ENCODE data around the gene DIPK1C. TPM values are rescaled to one million over a fixed set of nuclear protein-coding genes. Genes with fewer than 3 reads are reported as not detected.

The DIPK1C gene
- total RNA-seq, 1 donor from 2014 or later = not detected

DNA sequence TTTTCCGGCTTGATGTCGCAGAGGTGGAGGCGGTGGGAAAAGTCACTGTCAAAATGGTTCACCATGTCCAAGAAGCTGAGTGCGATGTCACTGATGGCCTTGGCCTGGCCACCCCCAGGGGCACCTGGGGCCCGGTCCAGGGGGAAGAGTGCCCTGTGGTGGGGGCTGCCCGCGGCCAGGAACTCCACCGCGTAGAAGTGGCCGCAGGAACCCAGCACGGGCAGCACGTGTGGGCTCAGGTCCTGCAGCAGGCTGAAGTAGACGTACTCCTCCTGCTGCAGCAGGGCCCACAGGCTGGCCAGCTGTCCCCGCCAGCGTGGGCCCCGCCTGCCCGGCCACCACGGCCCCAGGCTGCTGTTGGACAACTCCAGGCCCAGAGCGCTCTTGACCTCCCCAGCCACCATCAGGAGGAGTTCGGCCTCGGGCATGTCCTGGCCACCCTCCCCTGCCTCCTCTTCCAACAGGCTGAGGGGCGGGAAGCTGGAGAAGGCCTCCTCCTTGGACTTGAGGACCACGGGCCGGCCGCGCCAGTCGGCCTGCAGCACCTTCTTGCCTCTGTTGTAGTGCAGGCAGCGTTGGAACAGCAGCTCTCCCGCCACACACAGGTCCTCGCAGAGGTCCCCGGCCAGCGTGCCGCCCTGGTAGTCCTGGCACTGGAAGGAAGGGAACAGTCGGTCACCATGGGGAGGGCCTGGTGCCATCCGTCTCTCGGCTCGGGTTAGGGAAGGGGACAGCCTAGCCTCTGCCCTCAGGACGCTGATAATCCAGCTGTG is 10.3 kb downstream of the DIPK1C start:
- H3K4me3 ChIP-seq (ENCODE audit: low read depth, low read length) = no peak overlapping the region
- TF ChIP-seq, protein P1, sequence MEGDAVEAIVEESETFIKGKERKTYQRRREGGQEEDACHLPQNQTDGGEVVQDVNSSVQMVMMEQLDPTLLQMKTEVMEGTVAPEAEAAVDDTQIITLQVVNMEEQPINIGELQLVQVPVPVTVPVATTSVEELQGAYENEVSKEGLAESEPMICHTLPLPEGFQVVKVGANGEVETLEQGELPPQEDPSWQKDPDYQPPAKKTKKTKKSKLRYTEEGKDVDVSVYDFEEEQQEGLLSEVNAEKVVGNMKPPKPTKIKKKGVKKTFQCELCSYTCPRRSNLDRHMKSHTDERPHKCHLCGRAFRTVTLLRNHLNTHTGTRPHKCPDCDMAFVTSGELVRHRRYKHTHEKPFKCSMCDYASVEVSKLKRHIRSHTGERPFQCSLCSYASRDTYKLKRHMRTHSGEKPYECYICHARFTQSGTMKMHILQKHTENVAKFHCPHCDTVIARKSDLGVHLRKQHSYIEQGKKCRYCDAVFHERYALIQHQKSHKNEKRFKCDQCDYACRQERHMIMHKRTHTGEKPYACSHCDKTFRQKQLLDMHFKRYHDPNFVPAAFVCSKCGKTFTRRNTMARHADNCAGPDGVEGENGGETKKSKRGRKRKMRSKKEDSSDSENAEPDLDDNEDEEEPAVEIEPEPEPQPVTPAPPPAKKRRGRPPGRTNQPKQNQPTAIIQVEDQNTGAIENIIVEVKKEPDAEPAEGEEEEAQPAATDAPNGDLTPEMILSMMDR (conservative IDR thresholded peaks at IDR 0.05; ENCODE audit: low read depth, low read length) = no peak
- no peak for DNase-seq (ENCODE audit: low read depth)

DNA sequence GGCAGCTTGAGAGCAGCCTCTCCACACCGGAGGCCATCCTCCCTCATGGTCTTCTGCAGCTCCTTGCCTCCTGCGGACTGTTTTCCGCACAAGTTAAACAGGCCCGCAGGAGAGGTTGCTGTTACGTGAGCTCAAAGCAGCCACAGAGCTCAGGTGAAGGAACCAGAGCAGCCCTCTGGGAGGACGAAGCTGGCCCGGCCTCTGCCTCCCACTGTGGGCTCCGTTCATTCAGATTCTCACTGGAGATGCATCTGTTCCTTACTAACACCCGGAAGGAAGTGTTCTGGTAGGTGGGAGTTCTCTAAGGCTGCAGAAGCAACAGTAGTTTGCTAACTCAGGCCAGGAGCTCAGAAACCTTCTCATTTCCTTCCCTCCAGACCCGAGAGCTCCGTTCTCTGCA is 10.9 kb downstream of the DIPK1C start:
- no peak for DNase-seq (ENCODE audit: low read depth)
- no peak overlapping the region for H3K4me3 ChIP-seq (ENCODE audit: low read depth, low read length)
- TF ChIP-seq, protein P1 (conservative IDR thresholded peaks at IDR 0.05; ENCODE audit: low read depth, low read length) = no peak

DNA sequence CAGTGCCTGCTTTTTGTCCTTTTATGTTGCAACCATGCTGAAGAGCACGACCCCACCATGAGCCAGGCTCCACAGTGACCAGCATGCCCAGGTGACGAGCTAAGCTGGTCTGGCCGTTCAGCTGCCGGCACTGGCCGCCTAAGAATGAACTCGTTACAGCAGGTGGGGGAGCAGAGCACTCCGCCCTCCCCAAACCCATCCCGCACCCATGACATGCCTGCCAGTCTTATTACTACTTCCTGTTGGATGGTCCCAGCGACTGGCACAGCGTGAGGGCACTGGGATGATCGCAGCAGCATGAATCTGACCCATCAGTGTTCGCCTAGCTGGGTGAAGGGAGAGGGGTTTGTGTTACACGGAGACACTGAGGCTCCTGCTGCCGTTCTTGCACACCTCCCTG is 11.5 kb downstream of the DIPK1C start:
- no peak overlapping the region for H3K4me3 ChIP-seq (ENCODE audit: low read depth, low read length)
- DNase-seq (ENCODE audit: low read depth) = no peak
- TF ChIP-seq, protein P1 (conservative IDR thresholded peaks at IDR 0.05; ENCODE audit: low read depth, low read length) = no peak

DNA sequence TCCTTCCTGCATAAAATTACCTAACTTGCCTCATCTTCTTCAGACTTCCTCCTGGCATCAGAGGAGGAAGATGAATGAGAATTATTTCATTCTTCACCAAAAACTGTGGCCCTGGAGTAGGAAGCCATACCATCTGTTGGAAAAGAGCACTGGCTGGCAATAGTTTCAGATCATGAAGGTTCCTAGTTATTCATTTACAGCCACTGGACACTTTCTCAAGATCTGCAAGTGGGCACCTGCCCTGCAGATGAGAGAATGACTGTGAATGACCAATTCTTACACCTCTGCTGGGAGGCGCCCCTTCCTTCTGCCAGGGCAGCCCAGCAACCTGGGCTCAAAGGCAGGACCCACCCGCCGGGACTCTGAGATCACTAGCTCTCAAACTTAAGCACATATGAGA is 13.0 kb downstream of the DIPK1C start:
- DNase-seq (ENCODE audit: low read depth) = no peak
- TF ChIP-seq, protein P1 (conservative IDR thresholded peaks at IDR 0.05; ENCODE audit: low read depth, low read length) = no peak
- H3K4me3 ChIP-seq (ENCODE audit: low read depth, low read length) = no peak overlapping the region

DNA sequence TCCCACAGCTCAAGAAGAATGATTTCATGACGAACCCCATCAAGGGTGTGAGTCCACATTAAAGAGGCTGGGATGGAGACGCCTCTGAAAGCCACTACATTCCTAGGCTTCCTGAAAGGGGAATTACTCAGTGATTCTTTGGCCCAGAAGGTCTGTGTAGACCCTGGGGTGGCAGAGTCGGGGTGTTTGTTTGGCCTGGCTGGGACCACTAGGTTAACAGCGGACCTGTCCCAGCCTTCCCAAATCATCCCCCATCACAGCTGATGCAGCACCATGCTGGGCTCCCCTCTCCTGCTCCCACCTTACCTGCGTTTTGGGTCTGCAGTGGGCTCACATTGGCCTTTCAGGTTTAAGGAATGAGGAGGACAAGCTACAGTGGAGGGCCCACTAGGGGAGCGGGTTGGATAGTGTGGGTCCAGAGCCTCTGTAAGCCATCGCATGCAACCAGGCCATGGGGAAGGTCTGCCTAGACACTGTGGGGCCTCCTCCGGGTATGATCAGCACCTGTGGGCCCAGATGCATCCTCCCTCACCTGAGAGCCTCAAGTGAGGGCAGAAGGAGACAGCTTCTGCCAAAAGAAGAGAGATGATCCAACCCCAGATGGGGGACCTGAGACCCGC is 16.2 kb downstream of the DIPK1C start:
- no peak for DNase-seq (ENCODE audit: low read depth)
- TF ChIP-seq, protein P1 (conservative IDR thresholded peaks at IDR 0.05; ENCODE audit: low read depth, low read length) = no peak
- H3K4me3 ChIP-seq (ENCODE audit: low read depth, low read length) = no peak overlapping the region

DNA sequence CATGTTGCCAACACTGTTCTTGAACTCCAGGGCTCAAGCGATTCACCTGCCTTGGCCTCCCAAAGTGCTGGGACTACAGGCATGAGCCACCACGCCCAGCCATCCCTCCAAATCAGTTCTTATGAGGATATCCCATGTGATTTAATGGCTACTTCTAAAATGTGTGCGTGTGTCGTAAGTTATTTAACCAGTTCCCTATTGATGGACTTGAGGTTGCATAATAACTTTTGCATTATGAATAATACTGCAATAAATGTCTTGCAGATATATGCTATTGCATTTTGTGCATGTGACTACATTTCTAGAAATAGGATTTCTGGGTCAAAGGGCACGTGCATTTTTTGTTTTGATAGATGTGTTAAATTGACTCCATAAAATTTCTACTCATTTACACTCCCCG is 19.0 kb downstream of the DIPK1C start:
- no peak for DNase-seq (ENCODE audit: low read depth)
- H3K4me3 ChIP-seq (ENCODE audit: low read depth, low read length) = no peak overlapping the region
- TF ChIP-seq, protein P1 (conservative IDR thresholded peaks at IDR 0.05; ENCODE audit: low read depth, low read length) = no peak

Measured in epithelial cell of proximal tubule (primary cell).